H9 (cell line): ENCODE data around the gene MRPL20. TPM values are rescaled to one million over a fixed set of nuclear protein-coding genes. Genes with fewer than 3 reads are reported as not detected.

Source experiments
- DNase-seq: peaks from one replicate; pipeline ENCODE4 v3.0.0-alpha.2; 2017
- H2AFZ ChIP-seq: one replicate; pipeline ENCODE4 v1.6.1; 2013; ENCODE audit warnings: mild to moderate bottlenecking, low read length, control low read depth, moderate library complexity
- H2AK5ac ChIP-seq: 2 replicates; pipeline ENCODE4 v1.6.1; 2013; ENCODE audit warnings: low read length, control low read depth, mixed read lengths; ENCODE audit not compliant: insufficient read length
- H2BK120ac ChIP-seq: one replicate; pipeline ENCODE4 v1.6.1; 2013; ENCODE audit warnings: low read depth, mild to moderate bottlenecking, low read length, control low read depth, inconsistent platforms; ENCODE audit not compliant: poor library complexity, severe bottlenecking
- H2BK12ac ChIP-seq: 2 replicates; pipeline ENCODE4 v1.6.1; 2013; ENCODE audit warnings: low read length, control low read depth, mixed read lengths, low read depth; ENCODE audit not compliant: insufficient read length
- H2BK15ac ChIP-seq: 2 replicates; pipeline ENCODE4 v1.6.1; 2013; ENCODE audit warnings: low read depth, low read length, control low read depth
- H2BK20ac ChIP-seq: one replicate; pipeline ENCODE4 v1.6.1; 2013; ENCODE audit warnings: low read depth, mild to moderate bottlenecking, low read length, control low read depth, inconsistent platforms; ENCODE audit not compliant: poor library complexity, severe bottlenecking
- H2BK5ac ChIP-seq: 2 replicates; pipeline ENCODE4 v1.6.1; 2013; ENCODE audit warnings: low read length, control low read depth, mixed read lengths; ENCODE audit not compliant: insufficient read length
- H3K14ac ChIP-seq: 2 replicates; pipeline ENCODE4 v1.6.1; 2013; ENCODE audit warnings: low read length, control low read depth; ENCODE audit not compliant: insufficient read depth
- H3K18ac ChIP-seq: 2 replicates; pipeline ENCODE4 v1.6.1; 2013; ENCODE audit warnings: low read depth, mild to moderate bottlenecking, mixed read lengths, low read length, control low read depth; ENCODE audit not compliant: insufficient read length
- H3K23ac ChIP-seq: 2 replicates; pipeline ENCODE4 v1.6.1; 2013; ENCODE audit warnings: low read length, control low read depth, mixed read lengths, low read depth; ENCODE audit not compliant: insufficient read length
- H3K23me2 ChIP-seq: 2 replicates; pipeline ENCODE4 v1.6.1; 2013; ENCODE audit warnings: low read depth, mild to moderate bottlenecking, mixed read lengths, low read length, control low read depth; ENCODE audit not compliant: insufficient read length, poor library complexity, severe bottlenecking
- H3K27ac ChIP-seq: 2 replicates; pipeline ENCODE4 v1.5.1; 2013; ENCODE audit warnings: low read length, control low read depth, mixed read lengths, low read depth; ENCODE audit not compliant: insufficient read length
- H3K27me3 ChIP-seq: 2 replicates; pipeline ENCODE4 v1.6.1; 2013; ENCODE audit warnings: low read length, control low read depth, inconsistent platforms; ENCODE audit not compliant: insufficient read depth
- H3K4ac ChIP-seq: 2 replicates; pipeline ENCODE4 v1.6.1; 2013; ENCODE audit warnings: low read depth, mild to moderate bottlenecking, control low read depth, inconsistent platforms, low read length, moderate library complexity
- H3K4me1 ChIP-seq: 2 replicates; pipeline ENCODE4 v1.6.1; 2013; ENCODE audit warnings: low read length, control low read depth, inconsistent platforms; ENCODE audit not compliant: insufficient read depth
- H3K4me2 ChIP-seq: 2 replicates; pipeline ENCODE4 v1.6.1; 2013; ENCODE audit warnings: low read length, control low read depth, mixed read lengths; ENCODE audit not compliant: insufficient read length, insufficient read depth
- H3K56ac ChIP-seq: 2 replicates; pipeline ENCODE4 v1.6.1; 2013; ENCODE audit warnings: low read depth, mild to moderate bottlenecking, mixed read lengths, low read length, control low read depth; ENCODE audit not compliant: insufficient read length
- H3K79me1 ChIP-seq: 2 replicates; pipeline ENCODE4 v1.6.1; 2013; ENCODE audit warnings: low read depth, mild to moderate bottlenecking, moderate library complexity, low read length, control low read depth, inconsistent platforms; ENCODE audit not compliant: insufficient read depth, poor library complexity, severe bottlenecking
- H3K79me2 ChIP-seq: 2 replicates; pipeline ENCODE4 v1.6.1; 2013; ENCODE audit warnings: low read length, control low read depth, inconsistent platforms; ENCODE audit not compliant: insufficient read depth
- H3K9ac ChIP-seq: 2 replicates; pipeline ENCODE4 v1.6.1; 2013; ENCODE audit warnings: low read length, control low read depth, mixed read lengths; ENCODE audit not compliant: insufficient read length; ENCODE audit errors: extremely low read depth
- H3K9me3 ChIP-seq: one replicate; pipeline ENCODE4 v1.6.1; 2013; ENCODE audit warnings: low read depth, low read length, inconsistent platforms; ENCODE audit not compliant: control insufficient read depth
- H3T11ph ChIP-seq: one replicate; pipeline ENCODE4 v1.6.1; 2013; ENCODE audit warnings: mild to moderate bottlenecking, low read length, control low read depth, inconsistent platforms
- H4K20me1 ChIP-seq: one replicate; pipeline ENCODE4 v1.6.1; 2013; ENCODE audit not compliant: control insufficient read depth, insufficient read length, insufficient read depth
- H4K5ac ChIP-seq: 2 replicates; pipeline ENCODE4 v1.6.1; 2013; ENCODE audit warnings: low read depth, mild to moderate bottlenecking, mixed read lengths, low read length, control low read depth; ENCODE audit not compliant: insufficient read length
- H4K8ac ChIP-seq: replicated peaks from 2 replicates; pipeline ENCODE4 v1.6.1; 2013; ENCODE audit warnings: low read length, control low read depth, mixed read lengths, low read depth; ENCODE audit not compliant: insufficient read length
- H4K91ac ChIP-seq: 2 replicates; pipeline ENCODE4 v1.6.1; 2013; ENCODE audit warnings: low read depth, mild to moderate bottlenecking, moderate library complexity, mixed read lengths, low read length, control low read depth; ENCODE audit not compliant: insufficient read length
- H3K27ac Mint-ChIP-seq, 3 experiments: 2 replicates in 2 of 3; 3 replicates in 1 of 3; pipeline ENCODE4 v1.8.0; 2020 to 2021; ENCODE audit warnings: mixed read lengths in 3 of 3, mild to moderate bottlenecking in 1 of 3, moderate library complexity in 1 of 3
- H3K27me3 Mint-ChIP-seq: 2 replicates; pipeline ENCODE4 v1.8.0; 2021; ENCODE audit warnings: low read depth, mild to moderate bottlenecking, moderate library complexity, mixed read lengths
- H3K36me3 Mint-ChIP-seq, 3 experiments: 2 replicates in 2 of 3; 3 replicates in 1 of 3; pipeline ENCODE4 v1.8.0; 2020 to 2021; ENCODE audit warnings: low read depth in 3 of 3, mixed read lengths in 3 of 3; ENCODE audit not compliant: insufficient read depth in 1 of 3
- H3K4me1 Mint-ChIP-seq, 2 experiments: 2 replicates each; pipeline ENCODE4 v1.8.0; 2020; ENCODE audit warnings: mixed read lengths in 2 of 2
- H3K4me3 Mint-ChIP-seq, 2 experiments: 2 replicates in 1 of 2; 3 replicates in 1 of 2; pipeline ENCODE4 v1.8.0; 2020 to 2021; ENCODE audit warnings: mild to moderate bottlenecking in 2 of 2, mixed read lengths in 2 of 2, moderate library complexity in 1 of 2
- H3K9me3 Mint-ChIP-seq, 2 experiments: 2 replicates in 1 of 2; 3 replicates in 1 of 2; pipeline ENCODE4 v1.8.0; 2020; ENCODE audit warnings: mild to moderate bottlenecking in 2 of 2, mixed read lengths in 2 of 2, moderate library complexity in 1 of 2
- CTCF ChIP-seq: fragments of 200-600 bp; sonication (generic); conservative IDR thresholded peaks from 3 replicates; pipeline ENCODE4 v1.8.0; 2021; ENCODE audit warnings: antibody characterized with exemption, mild to moderate bottlenecking
- WGBS: extraction: QIAGEN DNeasy Blood & Tissue Kit; methylation state at CpG from one replicate; pipeline ENCODE4 v1.1.7; 2013; ENCODE audit warnings: missing lambda C conversion rate, low lambda C conversion rate, mixed read lengths; ENCODE audit not compliant: insufficient read length; ENCODE audit errors: extremely low coverage; 5-methylcytosine and 5-hydroxymethylcytosine counted together
- total RNA-seq: library from RNA; stranded (reverse); gene quantifications from 2 replicates; pipeline ENCODE4 v1.2.1, GENCODE V29; 2021

The MRPL20 gene
- total RNA-seq, 1 experiment from 2014 or later = 162 TPM

- Histone ChIP-seq H3K23ac (no peak overlapping the region), H2BK12ac (no peak overlapping the region), H3K14ac (no peak overlapping the region), H3K27me3 (no peaks in the 10 kb centered on the region), H3K79me1 (no peaks in the 10 kb centered on the region), H3K9ac (no peak overlapping the region), H4K8ac (no peak overlapping the region), H2BK15ac (no peak overlapping the region), H2BK20ac (no peak overlapping the region), H4K20me1 (no peaks in the 10 kb centered on the region), H4K91ac (no peak overlapping the region), H2BK120ac (no peak overlapping the region), H3T11ph (no peak overlapping the region), H2BK5ac (no peak overlapping the region), H3K79me2 (no peaks in the 10 kb centered on the region), H3K4me2 (no peak overlapping the region), H3K18ac (no peak overlapping the region), H4K5ac (no peak overlapping the region), H2AK5ac (no peak overlapping the region), H3K23me2 (peaks cover 3% of the 10 kb centered on the region), H3K27ac (no peak overlapping the region), H3K56ac (no peak overlapping the region), H3K4ac (no peak overlapping the region), H3K4me1 (peaks cover 5% of the 10 kb centered on the region; the same call in 1 of the 2 replicates), H3K9me3 (no peaks in the 10 kb centered on the region), H2AFZ (no peak overlapping the region)
- no peak for DNase-seq
- no peak for TF ChIP-seq CTCF
- H3K27ac Mint-ChIP-seq = no peak overlapping the region
- peaks cover 0 to under 1% (median 0%) of the 10 kb centered on the region in 3 experiments; a peak in 3 of 7 replicates for H3K36me3 Mint-ChIP-seq
- no peaks in the 10 kb centered on the region for H3K27me3 Mint-ChIP-seq
- H3K4me1 Mint-ChIP-seq = peaks cover 29 to 49% of the 10 kb centered on the region in 2 experiments
- H3K9me3 Mint-ChIP-seq = peaks cover 0 to under 1% of the 10 kb centered on the region in 2 experiments; a peak in 2 of 5 replicates
- no CpG with 5 or more reads among the region's 7 CpGs for WGBS
- no peak overlapping the region for H3K4me3 Mint-ChIP-seq
These were observed 16.1 kb upstream of the MRPL20 start for GRCh38 chr1:1423245-1423597.
